Measurements from ENCODE around the gene SARS2.
A peak's percentile ranks its signal among the peaks of the same experiment; 100 is the strongest.
"Not testable (repeated sequence)": the region's sequence is repeated elsewhere in the genome, so short reads cannot be mapped to it uniquely, and the experiment has no call there.

Gene SARS2

DNA sequence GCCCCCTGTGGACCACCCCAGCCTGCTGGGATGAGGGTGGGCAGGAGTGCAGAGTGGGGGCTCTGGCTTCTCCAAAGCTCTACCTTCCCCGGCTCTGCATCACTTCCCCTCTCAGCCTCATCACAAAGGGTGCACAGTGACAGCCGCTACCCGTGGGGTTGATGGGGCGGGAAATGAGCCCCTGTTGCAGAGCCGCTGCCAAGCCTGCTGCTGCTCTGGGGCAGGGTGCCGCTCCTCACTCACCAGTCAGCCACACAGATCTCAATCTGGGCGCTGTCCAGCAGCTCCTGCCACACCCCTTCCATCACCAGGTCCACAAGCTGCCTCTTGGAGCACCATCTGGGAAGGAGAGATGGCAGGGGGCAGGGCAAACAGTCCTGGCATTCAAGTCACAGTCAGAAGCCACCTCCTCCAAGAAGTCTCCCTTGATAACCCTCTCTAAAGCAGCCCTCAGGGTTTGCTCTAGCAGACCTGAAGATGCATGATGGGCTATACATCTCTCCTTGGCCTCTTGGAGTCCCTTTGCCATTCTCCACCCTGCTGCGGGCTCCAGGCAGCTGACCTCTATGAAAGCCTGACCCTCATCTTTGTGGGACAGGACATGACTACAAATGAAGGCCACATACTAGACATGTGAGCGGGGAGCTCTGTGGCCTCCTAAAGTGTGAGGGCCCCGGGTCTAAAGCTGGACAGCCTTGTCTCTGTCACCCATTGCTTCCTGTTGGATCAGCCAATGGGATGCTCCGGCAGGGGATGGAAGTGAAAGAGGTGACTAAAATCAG, 15.9 kb upstream of the SARS2 start:
- H3K4me3 ChIP-seq (ENCODE audit: control insufficient read depth, low read depth, low read length): no peak overlapping the region
- TF ChIP-seq, protein P1, sequence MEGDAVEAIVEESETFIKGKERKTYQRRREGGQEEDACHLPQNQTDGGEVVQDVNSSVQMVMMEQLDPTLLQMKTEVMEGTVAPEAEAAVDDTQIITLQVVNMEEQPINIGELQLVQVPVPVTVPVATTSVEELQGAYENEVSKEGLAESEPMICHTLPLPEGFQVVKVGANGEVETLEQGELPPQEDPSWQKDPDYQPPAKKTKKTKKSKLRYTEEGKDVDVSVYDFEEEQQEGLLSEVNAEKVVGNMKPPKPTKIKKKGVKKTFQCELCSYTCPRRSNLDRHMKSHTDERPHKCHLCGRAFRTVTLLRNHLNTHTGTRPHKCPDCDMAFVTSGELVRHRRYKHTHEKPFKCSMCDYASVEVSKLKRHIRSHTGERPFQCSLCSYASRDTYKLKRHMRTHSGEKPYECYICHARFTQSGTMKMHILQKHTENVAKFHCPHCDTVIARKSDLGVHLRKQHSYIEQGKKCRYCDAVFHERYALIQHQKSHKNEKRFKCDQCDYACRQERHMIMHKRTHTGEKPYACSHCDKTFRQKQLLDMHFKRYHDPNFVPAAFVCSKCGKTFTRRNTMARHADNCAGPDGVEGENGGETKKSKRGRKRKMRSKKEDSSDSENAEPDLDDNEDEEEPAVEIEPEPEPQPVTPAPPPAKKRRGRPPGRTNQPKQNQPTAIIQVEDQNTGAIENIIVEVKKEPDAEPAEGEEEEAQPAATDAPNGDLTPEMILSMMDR (conservative IDR thresholded peaks at IDR 0.05; ENCODE audit: control insufficient read depth, insufficient read depth, low read depth, low read length): no peak
- no peak for DNase-seq (ENCODE audit: low read depth)

DNA sequence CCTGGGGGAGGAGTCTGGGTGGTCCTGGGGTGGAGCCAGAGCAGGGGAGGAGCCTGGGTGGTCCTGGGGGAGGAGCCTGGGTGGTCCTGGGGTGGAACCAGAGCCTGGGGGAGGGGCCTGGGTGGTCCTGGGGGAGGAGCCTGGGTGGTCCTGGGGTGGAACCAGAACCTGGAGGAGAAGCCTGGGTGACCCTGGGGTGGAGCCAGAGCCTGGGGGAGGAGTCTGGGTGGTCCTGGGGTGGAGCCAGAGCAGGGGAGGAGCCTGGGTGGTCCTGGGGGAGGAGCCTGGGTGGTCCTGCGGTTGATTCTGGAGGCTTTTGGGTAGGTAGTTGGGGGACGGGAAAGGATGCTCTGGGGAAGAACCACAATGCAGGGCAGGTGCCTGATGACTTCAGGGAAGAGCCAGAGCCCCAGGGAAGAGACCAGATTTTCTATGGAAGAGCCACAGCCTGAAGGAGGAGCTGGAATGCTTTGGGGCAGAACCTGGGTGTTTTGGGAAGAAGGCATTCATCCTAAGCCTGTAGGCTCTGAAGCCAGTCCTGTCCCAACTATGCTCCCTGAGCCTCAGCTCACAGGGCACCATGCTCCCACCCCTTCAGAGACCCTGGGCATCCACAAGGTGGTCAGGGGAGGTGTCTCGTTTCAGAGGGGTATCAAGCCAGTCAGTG, 15.1 kb upstream of the SARS2 start:
- no peak for DNase-seq (ENCODE audit: low read depth)
- TF ChIP-seq, protein P1 (conservative IDR thresholded peaks at IDR 0.05; ENCODE audit: control insufficient read depth, insufficient read depth, low read depth, low read length): no peak
- no peak overlapping the region for H3K4me3 ChIP-seq (ENCODE audit: control insufficient read depth, low read depth, low read length)

DNA sequence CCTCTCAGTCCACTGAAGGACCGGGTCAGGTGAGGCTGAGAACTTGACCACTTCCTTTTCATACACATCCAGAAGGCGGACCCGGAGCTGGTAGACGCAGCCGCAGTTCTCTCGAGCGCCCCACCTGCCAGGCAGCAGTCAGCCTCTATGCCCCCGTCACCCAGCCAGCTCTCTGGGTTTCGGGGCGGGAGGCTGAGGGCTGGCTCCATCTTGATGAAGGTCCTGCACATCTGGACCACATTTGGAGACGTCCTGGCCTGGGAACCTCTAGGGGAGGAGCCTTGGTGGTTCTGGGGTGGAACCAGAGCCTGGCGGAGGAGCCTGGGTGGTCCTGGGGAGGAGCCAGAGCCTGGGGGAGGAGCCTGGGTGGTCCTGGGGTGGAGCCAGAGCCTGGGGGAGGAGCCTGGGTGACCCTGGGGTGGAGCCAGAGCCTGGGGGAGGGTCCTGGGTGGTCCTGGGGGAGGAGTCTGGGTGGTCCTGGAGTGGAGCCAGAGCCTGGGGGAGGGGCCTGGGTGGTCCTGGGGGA, 14.5 kb upstream of the SARS2 start:
- TF ChIP-seq, protein P1 (conservative IDR thresholded peaks at IDR 0.05; ENCODE audit: control insufficient read depth, insufficient read depth, low read depth, low read length): no peak
- no peak overlapping the region for H3K4me3 ChIP-seq (ENCODE audit: control insufficient read depth, low read depth, low read length)
- DNase-seq (ENCODE audit: low read depth): peak; percentile 14

- TF ChIP-seq, protein P1 (conservative IDR thresholded peaks at IDR 0.05; ENCODE audit: control insufficient read depth, insufficient read depth, low read depth, low read length): no peak
- DNase-seq (ENCODE audit: low read depth): no peak
Observed at GRCh38 chr19:38942471-38943181, 12.1 kb upstream of the SARS2 start.

DNA sequence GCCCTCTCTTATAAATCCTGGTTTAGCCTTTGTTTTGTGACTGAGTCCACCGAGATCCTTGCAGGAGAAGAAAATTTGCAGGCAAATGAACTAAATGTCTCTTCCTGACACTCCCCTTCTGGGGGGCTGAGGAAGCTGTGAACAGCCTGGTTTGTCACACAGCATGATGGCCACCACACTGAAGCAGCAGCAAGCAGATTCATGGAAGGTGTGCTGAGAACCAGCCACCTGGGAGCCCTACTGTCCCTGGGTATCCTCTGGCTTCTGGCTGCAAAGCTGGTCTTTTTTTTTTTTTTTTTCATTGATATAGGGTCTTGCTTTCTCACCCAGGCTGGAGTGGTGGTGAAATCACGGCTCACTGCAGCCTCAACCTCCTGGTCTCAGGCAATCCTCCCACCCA, 11.4 kb upstream of the SARS2 start:
- H3K4me3 ChIP-seq (ENCODE audit: control insufficient read depth, low read depth, low read length): no peak overlapping the region
- TF ChIP-seq, protein P1 (conservative IDR thresholded peaks at IDR 0.05; ENCODE audit: control insufficient read depth, insufficient read depth, low read depth, low read length): no peak
- no peak for DNase-seq (ENCODE audit: low read depth)

More at GRCh38 chr19:38942471-38943181, 12.1 kb upstream of the SARS2 start:
- H3K4me3 ChIP-seq (ENCODE audit: control insufficient read depth, low read depth, low read length): no peak overlapping the region

DNA sequence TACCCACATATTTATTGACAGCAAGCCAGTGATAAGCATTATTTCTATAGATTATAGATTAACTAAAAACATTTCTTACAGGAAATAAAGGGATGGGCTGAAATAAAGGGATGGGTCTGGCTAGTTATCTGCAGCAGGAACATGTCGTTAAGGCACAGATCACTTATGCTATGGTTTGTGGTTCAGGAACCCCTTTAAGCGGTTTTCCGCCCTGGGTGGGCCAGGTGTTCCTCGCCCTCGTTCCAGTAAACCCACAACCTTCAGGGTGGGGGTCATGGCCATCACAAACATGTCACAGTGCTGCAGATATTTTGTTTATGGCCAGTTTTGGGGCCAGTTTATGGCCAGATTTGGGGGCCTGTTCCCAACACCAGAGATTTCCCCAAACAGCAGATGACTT, 10.9 kb upstream of the SARS2 start:
- not testable (repeated sequence) for DNase-seq (ENCODE audit: low read depth); H3K4me3 ChIP-seq (ENCODE audit: control insufficient read depth, low read depth, low read length)

DNA sequence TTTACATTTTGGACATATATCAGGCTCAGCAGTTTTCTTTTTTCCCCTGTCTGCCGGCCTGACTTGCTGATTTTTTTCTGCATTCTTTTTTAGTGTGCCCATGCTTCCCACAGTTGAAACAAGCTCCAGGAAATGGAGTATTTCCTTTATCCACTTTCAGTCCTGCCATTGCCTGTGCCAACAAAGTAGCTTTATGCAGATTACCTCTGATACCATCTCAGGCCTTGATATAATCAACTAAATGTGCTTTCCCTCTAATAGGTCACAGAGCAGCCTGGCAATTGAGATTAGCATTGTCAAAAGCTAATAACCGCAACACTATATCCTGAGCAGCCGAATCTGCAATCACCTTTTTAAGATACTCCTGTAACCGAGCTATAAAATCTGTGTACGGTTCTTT, 9.4 kb upstream of the SARS2 start:
- TF ChIP-seq, protein P1 (conservative IDR thresholded peaks at IDR 0.05; ENCODE audit: control insufficient read depth, insufficient read depth, low read depth, low read length): no peak
- H3K4me3 ChIP-seq (ENCODE audit: control insufficient read depth, low read depth, low read length): no peak overlapping the region
- no peak for DNase-seq (ENCODE audit: low read depth)
